AG09319 (cell line): Measurements from ENCODE around the gene GALNS.
"Not testable (repeated sequence)": the region's sequence is repeated elsewhere in the genome, so short reads cannot be mapped to it uniquely, and the experiment has no call there.

Experiments used
- DNase-seq: peaks from one replicate; pipeline ENCODE4 v3.0.0-alpha.2; 2010; ENCODE audit warnings: low read depth; ENCODE audit errors: extremely low read depth
- TF ChIP-seq, protein P1 (sequence below): IDR thresholded peaks from 2 replicates; pipeline ENCODE4 v1.5.1; 2011; ENCODE audit warnings: low read depth, mild to moderate bottlenecking, inconsistent platforms, low read length, moderate library complexity

The GALNS gene

DNA sequence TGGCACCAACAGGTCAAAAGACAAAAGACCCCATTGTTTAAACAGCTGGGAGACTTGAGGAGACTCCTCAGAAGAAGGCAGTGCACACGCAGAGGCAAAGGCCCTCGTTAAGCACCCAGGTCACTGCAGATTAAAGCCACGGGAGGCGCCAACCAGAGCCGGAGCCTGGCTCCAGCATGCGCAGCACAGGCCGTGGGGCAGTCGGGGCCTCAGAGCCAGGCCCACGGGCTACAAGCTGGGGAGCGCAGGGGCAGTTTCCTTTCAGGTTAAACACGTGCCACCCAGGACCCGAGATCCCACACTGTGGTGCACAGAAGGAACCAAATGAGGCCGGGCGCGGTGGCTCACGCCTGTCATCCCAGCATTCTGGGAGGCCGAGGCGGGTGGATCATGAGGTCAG lies 80.9 kb downstream of the GALNS start:
- DNase-seq = no peak
- TF ChIP-seq, protein P1, sequence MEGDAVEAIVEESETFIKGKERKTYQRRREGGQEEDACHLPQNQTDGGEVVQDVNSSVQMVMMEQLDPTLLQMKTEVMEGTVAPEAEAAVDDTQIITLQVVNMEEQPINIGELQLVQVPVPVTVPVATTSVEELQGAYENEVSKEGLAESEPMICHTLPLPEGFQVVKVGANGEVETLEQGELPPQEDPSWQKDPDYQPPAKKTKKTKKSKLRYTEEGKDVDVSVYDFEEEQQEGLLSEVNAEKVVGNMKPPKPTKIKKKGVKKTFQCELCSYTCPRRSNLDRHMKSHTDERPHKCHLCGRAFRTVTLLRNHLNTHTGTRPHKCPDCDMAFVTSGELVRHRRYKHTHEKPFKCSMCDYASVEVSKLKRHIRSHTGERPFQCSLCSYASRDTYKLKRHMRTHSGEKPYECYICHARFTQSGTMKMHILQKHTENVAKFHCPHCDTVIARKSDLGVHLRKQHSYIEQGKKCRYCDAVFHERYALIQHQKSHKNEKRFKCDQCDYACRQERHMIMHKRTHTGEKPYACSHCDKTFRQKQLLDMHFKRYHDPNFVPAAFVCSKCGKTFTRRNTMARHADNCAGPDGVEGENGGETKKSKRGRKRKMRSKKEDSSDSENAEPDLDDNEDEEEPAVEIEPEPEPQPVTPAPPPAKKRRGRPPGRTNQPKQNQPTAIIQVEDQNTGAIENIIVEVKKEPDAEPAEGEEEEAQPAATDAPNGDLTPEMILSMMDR = no peak

DNA sequence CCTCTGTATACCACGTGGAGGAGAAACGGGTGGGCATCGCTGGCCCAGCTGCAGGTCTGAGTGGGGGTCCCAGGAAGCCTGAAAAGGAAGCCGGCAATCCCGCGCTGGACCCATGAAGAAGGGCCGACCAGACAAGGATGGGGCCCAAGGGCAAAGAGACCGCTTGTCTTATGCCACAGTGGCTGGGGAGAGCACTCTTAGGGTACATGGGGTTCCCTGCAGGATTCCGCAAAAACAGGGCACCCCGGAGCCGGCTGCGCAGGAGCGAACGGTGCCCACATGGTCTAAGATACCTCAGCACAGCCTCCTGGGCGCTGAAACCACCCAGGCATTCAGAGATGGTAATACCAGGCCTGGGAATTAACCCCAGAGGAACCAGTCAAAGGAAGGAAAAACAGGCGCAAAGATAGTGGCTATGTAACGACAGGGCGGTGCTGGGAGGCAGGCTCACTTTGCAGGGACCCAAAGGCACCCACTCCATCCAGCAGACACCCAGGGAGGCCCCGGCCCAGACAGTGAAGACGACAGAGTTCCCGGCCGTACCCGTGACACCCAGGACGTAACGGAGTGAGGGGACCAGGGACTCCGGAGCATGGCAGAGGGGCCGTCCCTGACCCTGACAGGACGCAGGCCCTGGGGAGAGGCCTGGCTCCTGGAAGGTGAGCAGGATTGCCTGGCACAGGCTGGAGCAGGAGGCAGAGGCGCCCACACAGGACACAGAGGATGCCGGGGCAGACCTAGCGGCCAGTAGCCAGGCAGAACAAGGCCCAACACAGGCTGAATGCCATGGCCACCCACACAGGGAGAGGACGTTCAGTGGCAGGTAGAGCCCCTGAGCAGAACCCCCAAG lies 82.0 kb downstream of the GALNS start:
- no peak for DNase-seq
- TF ChIP-seq, protein P1 = no peak

DNA sequence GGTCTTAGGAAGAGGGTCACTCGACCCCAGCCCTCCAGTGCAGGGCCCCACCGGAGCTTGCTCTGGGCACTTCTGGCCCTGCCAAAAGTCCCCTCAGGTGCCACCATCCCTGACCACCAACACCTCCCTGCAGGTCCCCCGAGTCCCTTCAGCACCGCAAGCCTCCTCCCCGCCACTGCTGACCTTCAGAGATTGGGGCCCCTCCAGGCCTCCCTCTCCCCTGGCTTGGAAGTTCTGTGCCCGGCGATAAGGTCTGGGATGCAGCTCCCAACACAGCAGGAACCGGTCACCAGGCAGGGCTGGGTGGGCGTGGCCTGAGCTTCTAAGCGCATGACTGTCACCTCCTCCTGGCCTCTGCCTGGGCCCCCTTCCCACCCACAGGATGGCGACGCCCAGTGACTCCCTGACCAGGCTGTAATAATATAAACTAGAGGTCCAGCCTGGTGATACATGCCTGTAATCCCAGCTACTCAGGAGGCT lies 82.9 kb downstream of the GALNS start:
- DNase-seq = peak; percentile 34
- TF ChIP-seq, protein P1 = no peak

DNA sequence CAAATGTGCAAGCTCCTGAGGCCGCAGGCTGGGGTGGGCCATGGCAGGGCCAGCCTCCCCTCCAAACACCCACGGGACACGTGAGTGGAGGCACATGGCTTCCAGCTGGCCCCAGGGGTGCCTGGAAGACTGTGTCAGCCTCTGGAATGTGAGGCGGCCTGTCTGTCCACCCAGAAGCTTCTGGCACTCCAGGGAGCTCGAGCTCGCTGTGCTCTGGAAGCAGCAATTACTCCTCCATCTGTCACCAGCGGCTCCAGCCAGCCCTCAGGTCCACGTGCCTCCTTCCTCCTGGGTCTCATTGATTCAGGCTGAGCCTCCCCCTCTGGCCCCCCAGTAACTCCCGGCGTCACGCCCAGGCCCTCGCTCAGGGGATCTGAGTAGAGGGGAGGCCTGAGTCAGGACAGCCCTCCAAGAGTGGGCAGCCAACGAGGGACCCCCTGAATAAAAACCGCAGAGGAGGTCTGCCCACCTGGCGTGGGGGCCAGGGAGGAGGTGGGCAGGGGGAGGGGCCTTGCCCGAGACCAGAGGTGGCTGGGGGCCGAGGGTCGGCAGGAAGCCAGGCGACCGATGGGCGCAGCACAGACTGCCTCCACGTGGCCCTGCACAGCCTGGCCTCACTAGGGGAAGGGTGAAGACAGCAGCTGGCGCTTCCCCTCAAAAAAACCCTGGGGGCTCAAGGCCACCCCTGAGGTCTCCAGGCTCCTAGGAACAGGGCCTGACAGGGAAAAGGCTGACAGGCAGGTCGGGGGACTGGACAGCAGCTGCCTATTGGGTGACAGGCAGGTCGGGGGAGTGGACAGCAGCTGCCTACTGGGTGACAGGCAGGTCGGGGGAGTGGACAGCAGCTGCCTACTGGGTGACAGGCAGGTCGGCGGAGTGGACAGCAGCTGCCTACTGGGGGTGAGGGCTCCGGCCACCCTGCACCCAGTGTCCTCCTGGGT lies 83.6 kb downstream of the GALNS start:
- TF ChIP-seq, protein P1 = no peak
- peak; percentile 67 for DNase-seq

DNA sequence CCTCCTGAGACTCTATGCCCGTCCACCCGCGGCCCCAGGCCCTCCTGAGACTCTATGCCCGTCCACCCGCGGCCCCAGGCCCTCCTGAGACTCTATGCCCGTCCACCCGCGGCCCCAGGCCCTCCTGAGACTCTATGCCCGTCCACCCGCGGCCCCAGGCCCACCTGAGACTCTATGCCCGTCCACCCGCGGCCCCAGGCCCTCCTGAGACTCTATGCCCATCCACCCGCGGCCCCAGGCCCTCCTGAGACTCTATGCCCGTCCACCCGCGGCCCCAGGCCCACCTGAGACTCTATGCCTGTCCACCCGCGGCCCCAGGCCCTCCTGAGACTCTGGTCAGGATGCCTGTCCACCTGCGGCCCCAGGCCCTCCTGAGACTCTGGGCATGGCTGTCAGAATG lies 85.0 kb downstream of the GALNS start:
- not testable (repeated sequence) for DNase-seq

DNA sequence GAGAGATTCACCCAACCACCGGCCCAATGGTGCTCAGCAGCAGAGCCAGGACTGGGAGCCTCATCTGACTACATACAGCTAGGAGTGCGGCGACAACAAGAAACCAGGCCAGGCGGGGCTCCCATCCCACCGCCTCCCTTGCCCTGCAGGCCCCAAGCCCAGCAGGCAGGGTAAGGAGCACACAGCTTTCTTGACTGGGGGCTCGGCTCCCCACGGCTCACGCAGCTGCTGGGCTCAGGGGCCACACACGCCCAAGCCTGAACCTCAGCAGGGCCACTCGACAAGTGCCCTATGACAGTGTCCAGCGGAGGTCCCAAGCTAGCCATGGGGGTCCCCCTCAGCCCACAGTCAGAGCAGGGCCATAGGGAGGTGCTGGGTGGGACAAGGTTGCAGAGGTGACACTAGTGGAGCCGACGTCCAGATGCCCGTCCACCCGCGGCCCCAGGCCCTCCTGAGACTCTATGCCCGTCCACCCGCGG lies 85.4 kb downstream of the GALNS start:
- no peak for DNase-seq
- TF ChIP-seq, protein P1 = no peak

DNA sequence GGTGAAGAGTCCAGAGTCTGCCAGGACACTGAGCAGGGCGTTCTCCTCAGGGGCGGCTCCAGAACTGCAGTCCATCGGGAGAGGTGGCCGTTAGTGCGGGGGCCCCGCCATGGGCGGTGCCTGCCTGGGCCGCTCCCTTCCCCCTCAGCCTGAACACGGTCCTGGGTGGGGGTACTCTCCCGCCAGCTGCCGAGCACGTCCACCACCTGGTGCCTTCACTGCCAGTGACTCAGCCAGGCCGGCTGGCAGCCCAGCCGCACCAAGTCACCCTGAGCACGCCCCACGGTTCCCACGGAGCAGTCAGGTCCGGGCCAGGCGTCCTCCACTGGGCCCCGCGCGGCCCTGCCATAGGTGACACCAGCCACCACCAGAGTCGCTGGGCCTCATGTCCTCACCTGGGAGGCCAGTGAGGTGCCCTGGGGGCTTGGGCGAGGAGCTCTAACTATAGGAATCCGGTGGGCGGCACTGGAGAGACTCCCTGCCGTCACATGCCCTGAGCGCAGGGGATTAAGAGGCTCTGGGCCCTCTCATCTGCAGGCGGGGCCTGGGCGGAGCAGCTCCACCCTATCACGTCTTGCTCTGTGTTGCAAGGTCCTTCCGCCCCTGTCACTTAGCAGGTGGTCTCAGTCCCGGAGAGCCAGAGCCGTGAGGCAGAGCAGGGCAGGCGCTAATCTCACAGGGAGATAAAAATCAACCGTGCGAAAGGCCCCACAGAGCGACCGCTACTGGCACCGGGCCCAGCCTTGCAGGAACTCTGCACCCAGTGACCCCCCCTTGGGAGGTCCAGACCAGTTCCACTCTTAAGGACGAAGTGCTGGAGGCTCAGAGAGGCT lies 86.1 kb downstream of the GALNS start:
- no peak for DNase-seq
- TF ChIP-seq, protein P1 = no peak
